WTC11 (cell line): ENCODE measurements around the gene N4BP2L1.

ENCODE experiments used
- CBFB ChIP-seq: sonication (generic); formaldehyde crosslinking; IDR thresholded peaks from 2 replicates; pipeline ENCODE4 v1.8.1; 2022; ENCODE audit warnings: mild to moderate bottlenecking, low read depth, missing genetic modification reagents
- JUN ChIP-seq: sonication (generic); formaldehyde crosslinking; IDR thresholded peaks from 2 replicates; pipeline ENCODE4 v1.8.0; 2023; ENCODE audit warnings: mild to moderate bottlenecking, missing genetic modification reagents
- TF ChIP-seq, protein P1 (sequence below): sonication (generic); formaldehyde crosslinking; IDR thresholded peaks from 2 replicates; pipeline ENCODE4 v1.8.1; 2023; ENCODE audit warnings: mild to moderate bottlenecking, missing genetic modification reagents, moderate library complexity
- TF ChIP-seq, protein P2 (sequence below): sonication (generic); formaldehyde crosslinking; IDR thresholded peaks from 2 replicates; pipeline ENCODE4 v1.8.0; 2022; ENCODE audit warnings: mild to moderate bottlenecking, missing genetic modification reagents

DNA sequence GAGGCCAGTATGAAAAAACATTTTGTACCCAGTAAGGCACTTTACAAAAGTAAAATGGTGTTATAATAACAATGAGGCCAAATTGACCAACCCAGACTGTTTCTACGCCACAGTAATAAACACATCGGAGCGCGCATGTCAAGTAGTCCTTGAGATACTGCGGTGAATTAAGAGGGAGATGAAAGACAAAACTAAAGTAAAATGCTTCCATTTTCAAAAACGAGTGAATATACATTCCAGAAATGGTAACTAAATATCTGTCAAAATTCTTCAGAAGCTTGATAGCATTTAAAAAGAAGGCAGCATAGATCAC lies 19.0 kb downstream of the N4BP2L1 start:
- TF ChIP-seq JUN, result no peak
- no peak for TF ChIP-seq CBFB (CRISPR knock-in tag)
- TF ChIP-seq, protein P1, sequence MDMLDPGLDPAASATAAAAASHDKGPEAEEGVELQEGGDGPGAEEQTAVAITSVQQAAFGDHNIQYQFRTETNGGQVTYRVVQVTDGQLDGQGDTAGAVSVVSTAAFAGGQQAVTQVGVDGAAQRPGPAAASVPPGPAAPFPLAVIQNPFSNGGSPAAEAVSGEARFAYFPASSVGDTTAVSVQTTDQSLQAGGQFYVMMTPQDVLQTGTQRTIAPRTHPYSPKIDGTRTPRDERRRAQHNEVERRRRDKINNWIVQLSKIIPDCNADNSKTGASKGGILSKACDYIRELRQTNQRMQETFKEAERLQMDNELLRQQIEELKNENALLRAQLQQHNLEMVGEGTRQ (CRISPR knock-in tag), result no peak
- TF ChIP-seq, protein P2, sequence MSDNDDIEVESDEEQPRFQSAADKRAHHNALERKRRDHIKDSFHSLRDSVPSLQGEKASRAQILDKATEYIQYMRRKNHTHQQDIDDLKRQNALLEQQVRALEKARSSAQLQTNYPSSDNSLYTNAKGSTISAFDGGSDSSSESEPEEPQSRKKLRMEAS (CRISPR knock-in tag), result no peak
